ENCODE measurements around the gene EMSY.
"Not testable (repeated sequence)": the region's sequence is repeated elsewhere in the genome, so short reads cannot be mapped to it uniquely, and the experiment has no call there.

GRCh38 chr11:76401484-76401883 is 43.3 kb upstream of the EMSY start:
- not testable (repeated sequence) for TF ChIP-seq ZNF274 (IDR thresholded peaks at IDR 0.05; ENCODE audit: low read depth, low read length); SUZ12 (IDR thresholded peaks at IDR 0.05; ENCODE audit: extremely low read depth, insufficient read depth, insufficient read length); YY1 (IDR thresholded peaks at IDR 0.05; ENCODE audit: insufficient read depth, insufficient read length)

Data from NT2/D1 (cell line).